Measurements from ENCODE around the gene DDX54.

The DDX54 gene

DNA sequence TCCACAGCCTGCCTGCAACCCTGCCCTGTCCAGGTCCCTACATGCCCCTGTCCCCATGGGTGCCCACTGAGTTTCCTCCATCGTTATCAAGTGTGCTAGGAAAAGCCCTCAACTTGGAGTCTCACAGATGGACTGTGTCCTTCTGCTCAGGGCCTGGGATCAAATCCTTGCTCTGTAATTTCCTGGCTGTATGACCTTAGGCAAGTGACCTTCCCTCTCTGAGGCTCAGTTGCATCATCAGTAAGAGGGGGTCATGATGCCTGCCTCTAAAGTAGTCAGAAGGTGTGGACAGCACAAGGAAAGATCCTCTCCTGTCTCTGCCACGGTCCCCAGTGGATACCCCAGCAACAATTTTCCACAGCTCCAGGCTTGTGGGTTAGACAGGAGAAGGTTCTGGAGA lies 71.9 kb downstream of the DDX54 start:
- H3K4me1 ChIP-seq (ENCODE audit: control insufficient read depth, insufficient read depth, low read depth, low read length): no peaks in the 10 kb centered on the region
- H3K4me3 ChIP-seq (ENCODE audit: insufficient read depth in 1 of 2, low read depth in 1 of 2, low read length in 2 of 2): no peak overlapping the region
- H2AK5ac ChIP-seq (ENCODE audit: low read length, severe bottlenecking): no peak overlapping the region
- no peak overlapping the region for H3K9ac ChIP-seq (ENCODE audit: low read length)
- H3K27ac ChIP-seq (ENCODE audit: low read length, poor library complexity, severe bottlenecking): no peak overlapping the region
- H2BK12ac ChIP-seq (ENCODE audit: low read length in 2 of 2): no peak overlapping the region
- no peak overlapping the region for H3K4me2 ChIP-seq (ENCODE audit: low read length, poor library complexity, severe bottlenecking)
- H3K27me3 ChIP-seq (ENCODE audit: control insufficient read depth in 1 of 2, insufficient read depth in 1 of 2, low read length in 2 of 2): peaks cover 11 to 42% of the 10 kb centered on the region in 2 experiments
- no peak overlapping the region for H3K4ac ChIP-seq (ENCODE audit: low read depth in 1 of 2, low read length in 2 of 2)
- 97% methylated on average over 1 of the region's 2 CpGs for WGBS
- H2BK5ac ChIP-seq (ENCODE audit: low read depth, low read length, poor library complexity, severe bottlenecking): no peak overlapping the region
- H2AFZ ChIP-seq (ENCODE audit: low read depth, low read length): no peak overlapping the region
- H4K91ac ChIP-seq (ENCODE audit: low read length): no peak overlapping the region
- H3K18ac ChIP-seq (ENCODE audit: low read depth in 1 of 2, low read length in 2 of 2): no peak overlapping the region
- no peak for DNase-seq
- no peak overlapping the region for H3K14ac ChIP-seq (ENCODE audit: low read length in 2 of 2)
- no peaks in the 10 kb centered on the region for H3K36me3 ChIP-seq (ENCODE audit: control insufficient read depth in 1 of 2, insufficient read depth in 2 of 2, low read depth in 1 of 2, low read length in 2 of 2)
- no peaks in the 10 kb centered on the region for H3K79me1 ChIP-seq (replicated peaks; ENCODE audit: low read length, poor library complexity, severe bottlenecking)
- H3K9me3 ChIP-seq (ENCODE audit: control insufficient read depth, low read length): no peaks in the 10 kb centered on the region
- no peak overlapping the region for H4K8ac ChIP-seq (ENCODE audit: low read length)
- no peak overlapping the region for H2BK15ac ChIP-seq (ENCODE audit: low read depth, poor library complexity, severe bottlenecking)
- no peak overlapping the region for H2BK120ac ChIP-seq (ENCODE audit: low read depth, low read length)
- H3K23ac ChIP-seq (ENCODE audit: low read length in 2 of 2): no peak overlapping the region

DNA sequence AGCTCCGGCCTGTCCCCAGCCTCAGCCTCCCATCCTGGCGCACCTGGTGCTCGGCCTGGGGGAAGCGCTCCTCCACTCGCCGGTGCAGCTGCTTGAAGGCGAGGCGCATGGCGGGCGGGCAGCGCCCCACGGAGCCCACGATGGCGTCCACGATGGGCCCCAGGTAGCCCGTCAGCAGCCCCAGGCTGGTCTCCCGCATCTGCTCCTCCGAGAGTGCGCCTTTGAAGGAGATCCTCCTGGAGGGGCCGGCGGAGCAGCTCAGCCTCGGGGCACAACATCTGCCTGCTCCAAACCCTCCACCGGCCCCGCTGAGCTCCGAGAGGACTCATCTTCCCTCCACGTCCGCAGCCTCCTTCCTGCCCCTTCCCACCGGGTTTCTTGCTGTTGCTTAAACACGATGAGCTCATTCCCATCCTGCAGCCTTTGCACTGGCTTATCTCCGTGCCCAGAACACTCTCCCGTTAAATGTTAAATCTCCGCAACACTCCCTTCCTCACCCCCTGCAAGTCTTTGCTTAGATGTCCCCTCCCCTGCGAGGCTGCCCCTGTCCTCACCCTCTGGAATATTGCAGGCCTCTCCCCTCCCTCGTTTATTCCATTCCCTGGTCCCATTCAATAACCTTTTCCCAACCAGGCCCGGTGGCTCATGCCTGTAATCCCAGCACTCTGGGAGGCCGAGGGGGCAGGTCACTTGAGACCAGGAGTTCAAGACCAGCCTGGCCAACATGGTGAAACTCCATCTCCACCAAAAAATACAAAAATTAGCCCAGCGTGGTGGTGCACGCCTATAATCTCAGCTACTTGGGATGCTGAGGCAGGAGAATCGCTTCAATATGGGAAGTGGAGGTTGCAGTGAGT lies 73.0 kb downstream of the DDX54 start:
- Histone ChIP-seq H2BK5ac (ENCODE audit: low read depth, low read length, poor library complexity, severe bottlenecking) (no peak overlapping the region), H3K4me1 (ENCODE audit: control insufficient read depth, insufficient read depth, low read depth, low read length) (no peaks in the 10 kb centered on the region), H2BK120ac (ENCODE audit: low read depth, low read length) (no peak overlapping the region), H4K91ac (ENCODE audit: low read length) (no peak overlapping the region), H3K23ac (ENCODE audit: low read length in 2 of 2) (no peak overlapping the region), H3K4me3 (ENCODE audit: insufficient read depth in 1 of 2, low read depth in 1 of 2, low read length in 2 of 2) (no peak overlapping the region), H3K18ac (ENCODE audit: low read depth in 1 of 2, low read length in 2 of 2) (no peak overlapping the region), H3K27ac (ENCODE audit: low read length, poor library complexity, severe bottlenecking) (no peak overlapping the region), H3K27me3 (ENCODE audit: control insufficient read depth in 1 of 2, insufficient read depth in 1 of 2, low read length in 2 of 2) (peaks cover 14 to 48% of the 10 kb centered on the region in 2 experiments), H3K36me3 (ENCODE audit: control insufficient read depth in 1 of 2, insufficient read depth in 2 of 2, low read depth in 1 of 2, low read length in 2 of 2) (no peaks in the 10 kb centered on the region), H3K4ac (ENCODE audit: low read depth in 1 of 2, low read length in 2 of 2) (no peak overlapping the region), H4K8ac (ENCODE audit: low read length) (no peak overlapping the region), H2AK5ac (ENCODE audit: low read length, severe bottlenecking) (no peak overlapping the region), H3K79me1 (replicated peaks; ENCODE audit: low read length, poor library complexity, severe bottlenecking) (no peaks in the 10 kb centered on the region), H2BK15ac (ENCODE audit: low read depth, poor library complexity, severe bottlenecking) (no peak overlapping the region), H3K4me2 (ENCODE audit: low read length, poor library complexity, severe bottlenecking) (no peak overlapping the region), H2AFZ (ENCODE audit: low read depth, low read length) (no peak overlapping the region), H3K9ac (ENCODE audit: low read length) (no peak overlapping the region), H3K9me3 (ENCODE audit: control insufficient read depth, low read length) (no peaks in the 10 kb centered on the region), H3K14ac (ENCODE audit: low read length in 2 of 2) (no peak overlapping the region), H2BK12ac (ENCODE audit: low read length in 2 of 2) (no peak overlapping the region)
- no peak for DNase-seq
- 85% methylated on average over 38 of the region's 39 CpGs for WGBS

DNA sequence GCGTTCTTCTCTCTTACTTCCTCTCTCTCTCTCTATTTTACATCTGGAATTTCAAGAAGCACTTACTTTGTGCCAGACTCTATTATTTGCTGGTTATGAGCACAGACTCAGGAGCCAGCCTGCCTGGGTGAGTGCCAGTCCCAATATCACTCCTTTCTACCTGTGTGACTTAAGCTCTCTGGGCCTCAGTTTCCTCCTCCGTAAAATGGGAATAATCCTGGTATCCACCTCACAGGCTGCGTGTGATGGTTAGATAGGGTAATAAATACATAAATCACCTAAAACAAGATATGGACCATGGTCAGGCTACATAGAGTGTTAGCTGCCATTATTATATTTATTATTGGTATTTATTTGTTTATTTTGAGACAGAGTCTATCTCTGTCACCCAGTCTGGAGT lies 74.0 kb downstream of the DDX54 start:
- H3K36me3 ChIP-seq (ENCODE audit: control insufficient read depth in 1 of 2, insufficient read depth in 2 of 2, low read depth in 1 of 2, low read length in 2 of 2): no peaks in the 10 kb centered on the region
- H3K27ac ChIP-seq (ENCODE audit: low read length, poor library complexity, severe bottlenecking): no peak overlapping the region
- H3K27me3 ChIP-seq (ENCODE audit: control insufficient read depth in 1 of 2, insufficient read depth in 1 of 2, low read length in 2 of 2): peaks cover 18 to 55% of the 10 kb centered on the region in 2 experiments
- H3K9ac ChIP-seq (ENCODE audit: low read length): no peak overlapping the region
- H2BK12ac ChIP-seq (ENCODE audit: low read length in 2 of 2): no peak overlapping the region
- no peak overlapping the region for H2AK5ac ChIP-seq (ENCODE audit: low read length, severe bottlenecking)
- no peak overlapping the region for H3K18ac ChIP-seq (ENCODE audit: low read depth in 1 of 2, low read length in 2 of 2)
- no peak overlapping the region for H3K4me2 ChIP-seq (ENCODE audit: low read length, poor library complexity, severe bottlenecking)
- no peak overlapping the region for H2BK5ac ChIP-seq (ENCODE audit: low read depth, low read length, poor library complexity, severe bottlenecking)
- no peak overlapping the region for H4K91ac ChIP-seq (ENCODE audit: low read length)
- H3K4ac ChIP-seq (ENCODE audit: low read depth in 1 of 2, low read length in 2 of 2): no peak overlapping the region
- DNase-seq: no peak
- H2BK120ac ChIP-seq (ENCODE audit: low read depth, low read length): no peak overlapping the region
- 83% methylated on average over 1 of the region's 3 CpGs for WGBS
- no peak overlapping the region for H3K4me3 ChIP-seq (ENCODE audit: insufficient read depth in 1 of 2, low read depth in 1 of 2, low read length in 2 of 2)
- no peaks in the 10 kb centered on the region for H3K9me3 ChIP-seq (ENCODE audit: control insufficient read depth, low read length)
- peaks cover 3% of the 10 kb centered on the region for H3K4me1 ChIP-seq (ENCODE audit: control insufficient read depth, insufficient read depth, low read depth, low read length)
- no peak overlapping the region for H4K8ac ChIP-seq (ENCODE audit: low read length)
- H3K14ac ChIP-seq (ENCODE audit: low read length in 2 of 2): no peak overlapping the region
- no peak overlapping the region for H3K23ac ChIP-seq (ENCODE audit: low read length in 2 of 2)
- no peaks in the 10 kb centered on the region for H3K79me1 ChIP-seq (replicated peaks; ENCODE audit: low read length, poor library complexity, severe bottlenecking)
- no peak overlapping the region for H2BK15ac ChIP-seq (ENCODE audit: low read depth, poor library complexity, severe bottlenecking)
- H2AFZ ChIP-seq (ENCODE audit: low read depth, low read length): no peak overlapping the region

DNA sequence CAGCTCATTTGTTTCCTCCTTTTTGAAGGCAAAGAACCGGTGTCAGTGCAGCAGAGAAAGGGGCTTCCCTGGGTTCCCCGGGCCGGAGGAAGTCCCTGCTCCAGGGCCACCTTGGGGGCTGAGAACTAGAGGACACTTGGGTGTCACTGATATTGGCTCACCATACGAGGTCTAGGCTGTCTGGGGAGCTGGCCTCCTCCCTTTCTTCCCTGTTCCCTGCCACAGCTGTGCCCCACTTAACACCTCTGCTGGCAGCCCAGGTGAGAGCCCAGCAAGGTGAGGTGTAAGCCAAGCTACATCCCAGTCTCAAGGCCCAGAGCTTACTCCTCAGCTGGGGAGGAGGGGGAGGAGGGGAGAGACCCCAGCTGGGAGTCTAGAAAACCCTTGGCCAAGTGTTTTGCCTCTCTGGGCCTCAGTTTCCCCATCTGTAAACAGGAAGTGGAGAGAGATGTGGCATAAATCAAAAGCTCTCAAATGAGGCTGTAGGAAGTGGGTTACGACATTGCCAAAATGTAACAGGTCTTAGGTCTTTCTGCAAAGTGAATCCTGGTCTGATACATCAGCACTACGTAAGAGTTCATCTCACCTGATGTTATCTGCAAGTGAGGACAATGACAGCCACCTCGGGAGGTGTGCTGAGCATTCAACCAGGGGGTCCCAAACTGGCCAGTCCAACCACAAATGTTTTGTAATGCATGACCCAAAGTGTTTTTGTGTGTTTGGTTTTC lies 75.2 kb downstream of the DDX54 start:
- Histone ChIP-seq H3K36me3 (ENCODE audit: control insufficient read depth in 1 of 2, insufficient read depth in 2 of 2, low read depth in 1 of 2, low read length in 2 of 2) (no peaks in the 10 kb centered on the region), H4K91ac (ENCODE audit: low read length) (no peak overlapping the region), H3K23ac (ENCODE audit: low read length in 2 of 2) (no peak overlapping the region), H4K8ac (ENCODE audit: low read length) (no peak overlapping the region), H3K4me3 (ENCODE audit: insufficient read depth in 1 of 2, low read depth in 1 of 2, low read length in 2 of 2) (no peak overlapping the region), H2BK120ac (ENCODE audit: low read depth, low read length) (no peak overlapping the region), H2AFZ (ENCODE audit: low read depth, low read length) (no peak overlapping the region), H2AK5ac (ENCODE audit: low read length, severe bottlenecking) (no peak overlapping the region), H3K79me1 (replicated peaks; ENCODE audit: low read length, poor library complexity, severe bottlenecking) (no peaks in the 10 kb centered on the region), H3K27me3 (ENCODE audit: control insufficient read depth in 1 of 2, insufficient read depth in 1 of 2, low read length in 2 of 2) (peaks cover 28 to 59% of the 10 kb centered on the region in 2 experiments), H2BK15ac (ENCODE audit: low read depth, poor library complexity, severe bottlenecking) (no peak overlapping the region), H3K27ac (ENCODE audit: low read length, poor library complexity, severe bottlenecking) (no peak overlapping the region), H2BK5ac (ENCODE audit: low read depth, low read length, poor library complexity, severe bottlenecking) (no peak overlapping the region), H3K4me2 (ENCODE audit: low read length, poor library complexity, severe bottlenecking) (no peak overlapping the region), H2BK12ac (ENCODE audit: low read length in 2 of 2) (no peak overlapping the region), H3K9ac (ENCODE audit: low read length) (no peak overlapping the region), H3K14ac (ENCODE audit: low read length in 2 of 2) (no peak overlapping the region), H3K4me1 (ENCODE audit: control insufficient read depth, insufficient read depth, low read depth, low read length) (peaks cover 3% of the 10 kb centered on the region), H3K9me3 (ENCODE audit: control insufficient read depth, low read length) (no peaks in the 10 kb centered on the region), H3K18ac (ENCODE audit: low read depth in 1 of 2, low read length in 2 of 2) (no peak overlapping the region), H3K4ac (ENCODE audit: low read depth in 1 of 2, low read length in 2 of 2) (no peak overlapping the region)
- whole genome bisulfite sequencing: 68% methylated on average over 7 of the region's 7 CpGs
- no peak for DNase-seq

Data from mesenchymal stem cell (in vitro differentiated cells and primary cell).